ENCODE measurements around the gene CSF3R. TPM values are rescaled to one million over a fixed set of nuclear protein-coding genes. Genes with fewer than 3 reads are reported as not detected.
A peak's percentile ranks its signal among the peaks of the same experiment; 100 is the strongest.

The CSF3R gene
- total and polyA plus RNA-seq, 9 of the 15 experiments (the other 6 are each of a cell fraction or from before 2014, with no cell fraction given) = 0.21 to 0.86 (median 0.40) TPM; not detected in 1

- TF ChIP-seq ZNF407 (IDR thresholded peaks at IDR 0.05; ENCODE audit: low read depth) (no peak), SNIP1 (IDR thresholded peaks at IDR 0.05; ENCODE audit: low read depth) (0 out of 2 replicates have a peak, but pooled peaks have one; percentile 41), HDAC3 (IDR thresholded peaks at IDR 0.05; ENCODE audit: borderline replicate concordance, partially characterized antibody) (no peak), CTCF (IDR thresholded peaks at IDR 0.05 in 2 of 3, conservative IDR thresholded peaks at IDR 0.05 in 1 of 3; ENCODE audit: insufficient read depth in 2 of 3, low read depth in 1 of 3, low read length in 3 of 3) (no peak), ELK1 (CRISPR knock-in tag; IDR thresholded peaks at IDR 0.05) (no peak), CREB1 (IDR thresholded peaks at IDR 0.05) (no peak), CREB1 (CRISPR knock-in tag; IDR thresholded peaks at IDR 0.05) (no peak), POLR2AphosphoS2 (IDR thresholded peaks at IDR 0.05; ENCODE audit: low read length) (0 out of 2 replicates have a peak, but pooled peaks have one; percentile 39), HDAC2 (IDR thresholded peaks at IDR 0.05) (no peak), VEZF1 (CRISPR knock-in tag; IDR thresholded peaks at IDR 0.05) (peak; percentile 68), TARDBP (IDR thresholded peaks at IDR 0.05) (no peak), KDM2B (CRISPR knock-in tag; IDR thresholded peaks at IDR 0.05) (no peak), HMBOX1 (IDR thresholded peaks at IDR 0.05) (no peak)
Measured at GRCh38 chr1:36464605-36465393, 17.9 kb downstream of the CSF3R start (continued).

Data from K562 (cell line).